ENCODE results near the gene TXNRD1.

TXNRD1 gene

GRCh38 chr12:104248444-104248843 lies 32.9 kb downstream of the TXNRD1 start:
- no peak for TF ChIP-seq CTCF (conservative IDR thresholded peaks at IDR 0.05; ENCODE audit: control insufficient read depth, insufficient read depth, low read depth, low read length)
- DNase-seq (ENCODE audit: low read depth), result no peak
- no peak overlapping the region for H3K4me3 ChIP-seq (ENCODE audit: control insufficient read depth, low read depth, low read length)

GRCh38 chr12:104249017-104249416 lies 33.4 kb downstream of the TXNRD1 start:
- DNase-seq (ENCODE audit: low read depth), result no peak
- no peak overlapping the region for H3K4me3 ChIP-seq (ENCODE audit: control insufficient read depth, low read depth, low read length)
- TF ChIP-seq CTCF (conservative IDR thresholded peaks at IDR 0.05; ENCODE audit: control insufficient read depth, insufficient read depth, low read depth, low read length), result no peak

- no peak for TF ChIP-seq CTCF (conservative IDR thresholded peaks at IDR 0.05; ENCODE audit: control insufficient read depth, insufficient read depth, low read depth, low read length)
- DNase-seq (ENCODE audit: low read depth), result no peak
- no peak overlapping the region for H3K4me3 ChIP-seq (ENCODE audit: control insufficient read depth, low read depth, low read length)
Observed at GRCh38 chr12:104249898-104250297, 34.3 kb downstream of the TXNRD1 start.

GRCh38 chr12:104250366-104251125 lies 35.0 kb downstream of the TXNRD1 start:
- no peak for TF ChIP-seq CTCF (conservative IDR thresholded peaks at IDR 0.05; ENCODE audit: control insufficient read depth, insufficient read depth, low read depth, low read length)
- no peak for DNase-seq (ENCODE audit: low read depth)
- no peak overlapping the region for H3K4me3 ChIP-seq (ENCODE audit: control insufficient read depth, low read depth, low read length)

GRCh38 chr12:104257913-104258472 lies 42.4 kb downstream of the TXNRD1 start:
- no peak for TF ChIP-seq CTCF (conservative IDR thresholded peaks at IDR 0.05; ENCODE audit: control insufficient read depth, insufficient read depth, low read depth, low read length)
- H3K4me3 ChIP-seq (ENCODE audit: control insufficient read depth, low read depth, low read length), result no peak overlapping the region
- no peak for DNase-seq (ENCODE audit: low read depth)

- DNase-seq (ENCODE audit: low read depth), result no peak
- no peak for TF ChIP-seq CTCF (conservative IDR thresholded peaks at IDR 0.05; ENCODE audit: control insufficient read depth, insufficient read depth, low read depth, low read length)
- H3K4me3 ChIP-seq (ENCODE audit: control insufficient read depth, low read depth, low read length), result no peak overlapping the region
Observed at GRCh38 chr12:104258476-104259067, 43.0 kb downstream of the TXNRD1 start.
